ENCODE measurements around the gene PLXNA1.

GRCh38 chr3:126982471-126983175 lies at the start of gene PLXNA1:
- peak; percentile 82 for TF ChIP-seq CTCF (IDR thresholded peaks at IDR 0.05)
- TF ChIP-seq EZH2 (IDR thresholded peaks at IDR 0.05): no peak

Measured in neural progenitor cell (in vitro differentiated cells).